ENCODE results near the gene PPFIBP1.

PPFIBP1 gene

GRCh38 chr12:27673101-27673718 is 149.2 kb downstream of the PPFIBP1 start:
- DNase-seq, result no peak

- DNase-seq, result no peak
These were observed 151.0 kb downstream of the PPFIBP1 start for GRCh38 chr12:27674989-27675388.

GRCh38 chr12:27680619-27681018 is 156.6 kb downstream of the PPFIBP1 start:
- DNase-seq, result no peak

DNA sequence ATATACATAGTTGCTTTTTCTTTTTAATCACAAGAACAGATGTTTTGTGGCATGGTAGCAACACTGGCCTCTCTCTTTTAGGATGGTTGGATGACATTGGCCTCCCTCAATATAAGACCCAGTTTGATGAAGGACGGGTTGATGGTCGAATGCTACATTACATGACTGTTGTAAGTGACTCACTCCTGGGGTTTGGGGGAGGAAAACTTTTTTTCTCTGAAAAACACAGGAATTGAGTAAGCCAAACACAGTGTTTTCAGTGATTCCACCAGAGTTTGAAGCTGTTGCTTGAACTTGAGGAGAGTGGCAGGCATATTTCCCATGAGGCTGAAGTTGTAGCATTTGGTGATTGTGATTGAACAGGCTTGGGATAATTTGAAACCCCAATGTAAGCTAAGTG is 158.5 kb downstream of the PPFIBP1 start:
- no peak for DNase-seq

GRCh38 chr12:27685274-27685673 is 161.3 kb downstream of the PPFIBP1 start:
- DNase-seq, result no peak

DNA sequence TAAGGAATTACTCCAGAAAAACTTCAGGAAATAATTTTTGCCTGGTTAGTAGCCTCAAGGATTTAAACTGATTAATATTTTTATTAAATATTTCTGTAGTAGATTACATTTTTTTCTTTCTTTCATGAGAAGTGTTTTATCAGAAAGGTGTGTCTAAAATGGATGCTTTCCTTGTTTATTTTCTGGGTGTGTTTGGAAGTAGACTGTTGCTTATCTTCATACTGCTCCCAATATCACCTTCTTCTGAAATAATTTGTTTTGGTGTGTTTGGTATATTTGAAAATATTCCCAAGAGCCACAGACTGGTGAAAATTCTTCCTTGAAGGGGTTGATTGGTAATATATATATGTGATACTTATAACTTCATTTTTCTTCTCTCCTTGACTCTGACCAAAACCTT is 162.1 kb downstream of the PPFIBP1 start:
- no peak for DNase-seq

- DNase-seq, result no peak
These were observed 164.7 kb downstream of the PPFIBP1 start for GRCh38 chr12:27688671-27689070.

- DNase-seq, result no peak
These were observed 165.7 kb downstream of the PPFIBP1 start for GRCh38 chr12:27689558-27690180.

DNA sequence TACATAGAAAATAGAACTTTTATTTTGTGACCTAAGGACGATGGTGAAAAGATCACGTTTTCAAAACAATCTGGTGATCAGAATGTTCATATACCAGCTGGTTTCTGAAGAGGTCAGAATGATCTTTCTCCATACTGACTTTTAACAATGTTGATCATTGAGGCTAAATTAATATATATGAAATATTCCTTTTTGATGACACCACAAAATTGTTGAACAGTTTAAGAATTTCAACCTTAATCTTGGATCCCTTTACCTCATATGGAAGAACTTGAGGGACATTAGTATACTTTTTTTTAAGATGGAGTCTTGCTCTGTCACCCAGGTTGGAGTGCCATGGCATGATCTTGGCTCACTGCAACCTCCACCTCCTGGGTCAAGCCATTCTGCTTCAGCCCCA is 169.4 kb downstream of the PPFIBP1 start:
- DNase-seq, result no peak

- no peak for DNase-seq
These were observed 171.7 kb downstream of the PPFIBP1 start for GRCh38 chr12:27695556-27696292.

GRCh38 chr12:27696293-27696652 is 172.3 kb downstream of the PPFIBP1 start, which contains the start of gene REP15:
Gene REP15 (plus strand): TSS chr12:27696447. CDS start chr12:27696563, 116 bp downstream.
- DNase-seq, result no peak

DNA sequence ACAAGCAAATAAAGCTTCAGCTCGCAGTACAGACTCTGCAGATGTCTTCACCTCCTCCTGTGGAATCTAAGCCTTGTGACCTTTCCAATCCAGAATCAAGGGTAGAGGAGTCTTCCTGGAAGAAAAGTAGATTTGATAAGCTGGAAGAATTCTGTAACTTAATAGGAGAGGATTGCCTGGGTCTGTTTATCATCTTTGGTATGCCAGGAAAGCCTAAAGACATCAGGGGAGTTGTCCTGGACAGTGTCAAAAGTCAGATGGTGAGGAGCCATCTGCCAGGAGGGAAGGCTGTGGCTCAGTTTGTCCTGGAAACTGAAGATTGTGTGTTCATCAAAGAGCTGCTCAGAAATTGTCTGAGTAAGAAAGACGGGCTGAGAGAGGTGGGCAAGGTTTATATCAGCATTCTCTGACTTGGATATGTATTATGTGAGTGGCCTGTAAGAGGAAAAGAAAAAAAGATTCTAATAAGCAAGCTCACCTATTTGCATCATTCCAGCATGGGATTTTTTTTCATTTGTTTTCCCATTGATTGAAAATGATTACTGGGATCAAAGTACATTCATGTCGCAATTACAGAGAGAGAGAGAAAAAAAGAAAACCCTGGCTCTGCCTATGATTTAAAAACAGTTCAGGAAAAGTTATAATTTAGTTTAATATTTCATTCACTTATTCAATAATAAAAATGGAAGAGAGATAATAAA is 173.0 kb downstream of the PPFIBP1 start:
- no peak for DNase-seq

- peak; percentile 75 for DNase-seq
These were observed 179.9 kb downstream of the PPFIBP1 start for GRCh38 chr12:27703720-27704452.

DNA sequence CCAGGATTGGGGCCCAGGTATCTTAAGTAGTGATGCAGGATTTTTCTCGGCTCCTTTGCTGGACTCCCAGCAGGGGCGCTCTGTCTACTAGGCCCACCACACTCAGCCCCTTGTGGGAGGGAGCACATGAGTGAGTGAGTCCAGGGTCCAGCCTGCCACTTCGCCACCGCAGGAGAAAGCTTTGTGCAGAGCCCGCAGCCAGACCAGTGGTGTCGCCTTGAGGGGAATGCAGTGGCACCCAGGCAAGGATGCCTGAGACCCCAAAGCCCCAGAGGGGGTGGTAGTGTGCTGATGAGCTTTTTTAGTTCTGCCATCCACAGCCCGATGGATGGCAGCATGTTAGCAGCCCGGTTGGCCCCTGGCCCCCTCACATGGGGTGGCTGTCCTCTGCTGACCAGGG is 181.3 kb downstream of the PPFIBP1 start:
- DNase-seq, result no peak

GRCh38 chr12:27707216-27707615 is 183.2 kb downstream of the PPFIBP1 start:
- DNase-seq, result no peak

DNA sequence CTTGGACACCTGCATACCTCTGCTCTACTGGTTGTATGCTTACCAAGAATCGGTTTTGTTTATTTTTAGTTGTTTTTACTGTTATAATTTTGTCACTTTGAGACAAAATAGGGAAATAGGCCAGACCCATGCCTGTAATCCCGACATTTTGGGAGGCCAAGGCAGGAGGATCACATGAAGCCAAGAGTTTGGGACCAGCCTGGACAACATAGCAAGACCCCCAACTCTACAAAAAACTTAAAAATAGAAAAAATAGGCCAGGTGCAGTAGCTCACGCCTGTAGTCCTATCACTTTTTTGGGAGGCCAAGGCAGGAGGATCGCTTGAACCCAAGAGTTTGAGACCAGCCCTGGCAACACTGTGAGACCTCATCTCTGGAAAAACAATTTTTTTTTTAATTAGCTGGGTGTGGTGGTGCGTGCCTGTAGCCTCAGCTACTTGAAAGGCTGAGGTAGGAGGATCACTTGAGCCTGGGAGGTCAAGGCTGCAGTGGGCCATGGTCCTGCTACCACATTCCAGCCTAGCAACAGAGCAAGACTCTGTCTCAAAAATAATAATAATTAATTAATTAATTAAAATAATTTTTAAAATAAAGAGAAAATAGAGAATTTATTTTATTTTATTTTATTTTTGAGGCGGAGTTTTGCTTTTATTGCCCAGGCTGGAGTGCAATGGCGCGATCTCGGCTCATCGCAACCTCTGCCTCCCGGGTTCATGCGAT is 185.4 kb downstream of the PPFIBP1 start:
- no peak for DNase-seq

GRCh38 chr12:27709932-27710591 is 186.1 kb downstream of the PPFIBP1 start:
- DNase-seq, result no peak

GRCh38 chr12:27710592-27711316 is 186.7 kb downstream of the PPFIBP1 start, which contains the start of gene MRPS35:
Gene MRPS35 (plus strand): TSS chr12:27710832. CDS start chr12:27710844, 12 bp downstream.
- peak; percentile 90 for DNase-seq

DNA sequence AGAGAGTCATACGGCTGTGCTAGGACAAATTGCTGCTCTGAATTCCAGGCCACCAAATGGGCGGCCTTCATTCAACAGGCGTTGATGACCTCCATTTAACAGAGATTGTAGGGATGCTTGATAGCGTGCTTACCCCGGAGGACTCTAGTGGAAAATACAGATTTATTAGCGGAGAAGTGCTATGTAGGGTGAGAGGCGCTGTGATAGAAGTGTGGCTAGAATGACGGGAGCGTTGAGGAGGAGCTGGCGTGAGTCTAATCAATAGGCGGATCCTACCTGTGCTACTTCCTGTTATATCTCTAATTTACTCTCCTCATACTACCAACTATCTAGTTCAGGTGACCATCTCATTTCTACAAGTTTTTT is 187.3 kb downstream of the PPFIBP1 start:
- peak; percentile 12 for DNase-seq

GRCh38 chr12:27711967-27712366 is 188.0 kb downstream of the PPFIBP1 start:
- DNase-seq, result no peak

DNA sequence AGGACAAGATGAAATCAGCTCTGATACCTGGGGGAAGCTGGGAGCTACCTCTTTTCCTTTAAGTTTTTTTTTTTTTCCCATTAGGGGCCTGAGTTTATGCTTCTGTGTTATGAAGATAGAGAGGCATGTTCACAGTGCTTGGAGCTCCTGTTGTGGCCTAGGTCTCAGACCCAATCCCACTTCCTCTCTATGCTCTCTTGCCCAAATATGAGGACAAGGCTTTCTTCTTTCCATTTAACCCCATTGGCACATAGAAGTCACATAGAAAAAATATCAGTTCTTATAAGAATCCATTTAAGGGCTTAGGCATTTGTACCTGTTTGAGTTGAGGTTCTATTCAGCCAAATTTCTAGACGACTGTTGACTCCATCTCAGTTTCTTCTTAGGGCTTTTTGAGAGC is 199.2 kb downstream of the PPFIBP1 start:
- DNase-seq, result no peak
